B cell (primary cell): ENCODE measurements around the gene PTPRU.

Source experiments
- EZH2 ChIP-seq: IDR thresholded peaks from 2 replicates; pipeline ENCODE4 v1.6.1; 2012; ENCODE audit warnings: borderline replicate concordance, low read depth, mild to moderate bottlenecking, moderate library complexity, low read length; ENCODE audit not compliant: insufficient read depth, poor library complexity, severe bottlenecking
- TF ChIP-seq, protein P1 (sequence below): fragments of 200-600 bp; IDR thresholded peaks from one replicate; pipeline ENCODE4 v1.8.0; 2022; ENCODE audit warnings: antibody characterized with exemption, mild to moderate bottlenecking

DNA sequence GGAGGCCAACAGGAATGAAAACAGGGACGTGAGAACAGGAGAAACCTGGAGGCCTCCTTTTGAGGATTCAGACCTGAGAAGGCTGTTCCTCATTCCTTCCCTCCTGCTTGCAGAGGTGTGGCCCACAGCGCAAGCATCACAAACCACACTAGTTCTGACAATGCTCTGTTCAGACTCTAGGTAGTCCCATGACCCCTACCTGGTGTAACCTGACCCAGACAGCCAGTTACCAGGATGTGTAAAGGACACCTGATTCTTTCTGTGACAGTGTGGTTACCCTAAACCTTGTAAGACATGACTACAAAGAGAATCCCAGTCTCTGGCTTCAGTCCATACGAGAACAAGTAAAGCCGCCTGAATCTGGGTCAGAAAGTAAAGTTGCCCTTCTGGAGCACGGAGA lies 8.8 kb upstream of the PTPRU start:
- TF ChIP-seq, protein P1, sequence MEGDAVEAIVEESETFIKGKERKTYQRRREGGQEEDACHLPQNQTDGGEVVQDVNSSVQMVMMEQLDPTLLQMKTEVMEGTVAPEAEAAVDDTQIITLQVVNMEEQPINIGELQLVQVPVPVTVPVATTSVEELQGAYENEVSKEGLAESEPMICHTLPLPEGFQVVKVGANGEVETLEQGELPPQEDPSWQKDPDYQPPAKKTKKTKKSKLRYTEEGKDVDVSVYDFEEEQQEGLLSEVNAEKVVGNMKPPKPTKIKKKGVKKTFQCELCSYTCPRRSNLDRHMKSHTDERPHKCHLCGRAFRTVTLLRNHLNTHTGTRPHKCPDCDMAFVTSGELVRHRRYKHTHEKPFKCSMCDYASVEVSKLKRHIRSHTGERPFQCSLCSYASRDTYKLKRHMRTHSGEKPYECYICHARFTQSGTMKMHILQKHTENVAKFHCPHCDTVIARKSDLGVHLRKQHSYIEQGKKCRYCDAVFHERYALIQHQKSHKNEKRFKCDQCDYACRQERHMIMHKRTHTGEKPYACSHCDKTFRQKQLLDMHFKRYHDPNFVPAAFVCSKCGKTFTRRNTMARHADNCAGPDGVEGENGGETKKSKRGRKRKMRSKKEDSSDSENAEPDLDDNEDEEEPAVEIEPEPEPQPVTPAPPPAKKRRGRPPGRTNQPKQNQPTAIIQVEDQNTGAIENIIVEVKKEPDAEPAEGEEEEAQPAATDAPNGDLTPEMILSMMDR: no peak
- TF ChIP-seq EZH2: no peak
